NCI-H446 treated with DMSO at 0.1 percent for 48 hours (cell line): Measurements from ENCODE around the gene GOLGA5.

Experiments
- DNase-seq: peaks from one replicate; lab custom pipeline; 2025; lab: John Stamatoyannopoulos, UW

Gene GOLGA5

DNA sequence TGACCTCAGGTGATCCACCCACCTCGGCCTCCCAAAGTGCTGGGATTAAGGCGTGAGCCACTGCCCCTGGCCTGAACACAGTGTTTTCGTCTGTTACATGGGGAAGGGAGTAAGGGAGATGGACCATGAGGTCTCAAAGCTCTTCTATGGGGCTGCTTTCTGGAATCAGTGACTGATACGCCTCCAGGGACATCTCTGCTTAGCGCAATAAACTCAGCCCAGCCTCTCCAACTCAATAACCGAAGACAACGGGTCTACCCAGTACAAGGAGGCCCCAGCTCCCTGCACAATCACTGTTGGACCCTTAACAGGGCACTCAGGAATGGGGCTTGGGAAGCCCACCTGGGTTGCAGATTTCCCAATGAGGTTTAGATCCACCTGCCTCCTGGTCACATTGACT lies 86.2 kb downstream of the GOLGA5 start:
- no peak for DNase-seq

GRCh38 chr14:92880851-92881250 lies 86.7 kb downstream of the GOLGA5 start:
- DNase-seq, result no peak

GRCh38 chr14:92883066-92883465 lies 89.0 kb downstream of the GOLGA5 start:
- no peak for DNase-seq

- DNase-seq, result no peak
Observed at GRCh38 chr14:92884410-92884809, 90.3 kb downstream of the GOLGA5 start.

- no peak for DNase-seq
Observed at GRCh38 chr14:92885279-92886061, 91.4 kb downstream of the GOLGA5 start.

DNA sequence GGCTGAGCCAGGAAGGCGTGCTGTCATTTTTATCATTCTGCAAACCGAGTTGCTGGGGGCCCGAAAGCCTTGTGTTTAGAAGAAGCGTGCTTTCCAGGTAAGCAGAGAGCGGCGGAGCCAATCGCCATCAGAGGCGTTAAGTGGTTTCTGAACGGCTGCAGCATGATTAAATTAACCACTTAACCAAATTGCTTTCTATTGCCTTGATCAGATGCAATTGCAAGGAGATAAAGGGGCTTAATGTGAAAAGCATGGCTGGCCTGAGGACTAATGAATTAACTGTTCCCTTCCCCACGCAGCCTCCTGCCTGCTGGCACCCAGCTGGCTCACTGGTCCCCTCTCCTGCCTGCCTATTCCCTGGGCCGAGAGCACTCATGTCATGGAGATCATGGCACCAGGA lies 92.2 kb downstream of the GOLGA5 start:
- DNase-seq, result no peak

GRCh38 chr14:92887157-92887556 lies 93.1 kb downstream of the GOLGA5 start:
- DNase-seq, result no peak

GRCh38 chr14:92888896-92889295 lies 94.8 kb downstream of the GOLGA5 start:
- DNase-seq, result no peak
